HEK293 (cell line): Measurements from ENCODE around the gene PRSS53.

Experiments
- ATF2 ChIP-seq: fragments of 450-650 bp; formaldehyde crosslinking; IDR thresholded peaks from 2 replicates; pipeline ENCODE4 v1.5.1; 2016; ENCODE audit warnings: missing biosample characterization, missing genetic modification characterization, low read depth
- ELK4 ChIP-seq: IDR thresholded peaks from 2 replicates; pipeline ENCODE4 v1.6.1; 2011; ENCODE audit warnings: mild to moderate bottlenecking, low read depth, low read length, borderline replicate concordance
- KLF16 ChIP-seq: fragments of 450-650 bp; formaldehyde crosslinking; IDR thresholded peaks from 2 replicates; pipeline ENCODE4 v1.5.1; 2017; ENCODE audit warnings: missing biosample characterization, missing genetic modification characterization
- SP2 ChIP-seq: fragments of 450-650 bp; formaldehyde crosslinking; IDR thresholded peaks from 2 replicates; pipeline ENCODE4 v1.5.1; 2016; ENCODE audit warnings: missing biosample characterization, missing genetic modification characterization
- ZNF341 ChIP-seq: fragments of 450-650 bp; formaldehyde crosslinking; IDR thresholded peaks from 2 replicates; pipeline ENCODE4; 2016; ENCODE audit warnings: low read depth, missing biosample characterization, missing genetic modification characterization
- ZNF530 ChIP-seq: fragments of 450-650 bp; formaldehyde crosslinking; IDR thresholded peaks from 2 replicates; pipeline ENCODE4 v1.5.1; 2016; ENCODE audit warnings: low read depth, missing biosample characterization, missing genetic modification characterization
- ZNF747 ChIP-seq: fragments of 450-650 bp; formaldehyde crosslinking; IDR thresholded peaks from 2 replicates; pipeline ENCODE4 v1.5.1; 2016; ENCODE audit warnings: missing biosample characterization, missing genetic modification characterization
- TF ChIP-seq, protein P1 (sequence below): fragments of 450-650 bp; formaldehyde crosslinking; IDR thresholded peaks from 2 replicates; pipeline ENCODE4 v1.5.1; 2016; ENCODE audit warnings: missing biosample characterization, missing genetic modification characterization

DNA sequence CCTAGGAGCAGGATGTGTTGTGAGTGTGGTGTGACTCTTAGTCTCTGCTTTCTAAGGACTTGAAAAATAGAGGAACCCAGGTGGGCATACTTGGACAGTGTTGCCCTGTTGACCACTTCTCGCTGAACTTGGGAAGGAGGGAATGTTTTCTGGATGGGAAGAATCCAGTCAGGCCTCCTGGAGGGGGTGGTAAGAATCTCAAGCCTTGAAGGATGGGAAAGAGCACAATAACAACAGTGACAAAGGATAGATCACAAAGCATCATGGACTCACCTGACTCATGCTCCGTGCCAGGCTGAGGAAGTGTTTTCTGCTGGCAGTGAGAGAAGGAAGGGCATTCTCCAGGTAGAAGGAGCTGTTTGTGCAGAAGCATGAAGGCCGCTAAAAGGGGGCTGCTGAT, 37.1 kb upstream of the PRSS53 start:
- TF ChIP-seq ZNF341 (tag by site-specific recombination) (no peak), ELK4 (no peak), SP2 (no peak), ZNF747 (no peak), ZNF530 (tag by site-specific recombination) (no peak), KLF16 (tag by site-specific recombination) (no peak), ATF2 (no peak)
- TF ChIP-seq, protein P1, sequence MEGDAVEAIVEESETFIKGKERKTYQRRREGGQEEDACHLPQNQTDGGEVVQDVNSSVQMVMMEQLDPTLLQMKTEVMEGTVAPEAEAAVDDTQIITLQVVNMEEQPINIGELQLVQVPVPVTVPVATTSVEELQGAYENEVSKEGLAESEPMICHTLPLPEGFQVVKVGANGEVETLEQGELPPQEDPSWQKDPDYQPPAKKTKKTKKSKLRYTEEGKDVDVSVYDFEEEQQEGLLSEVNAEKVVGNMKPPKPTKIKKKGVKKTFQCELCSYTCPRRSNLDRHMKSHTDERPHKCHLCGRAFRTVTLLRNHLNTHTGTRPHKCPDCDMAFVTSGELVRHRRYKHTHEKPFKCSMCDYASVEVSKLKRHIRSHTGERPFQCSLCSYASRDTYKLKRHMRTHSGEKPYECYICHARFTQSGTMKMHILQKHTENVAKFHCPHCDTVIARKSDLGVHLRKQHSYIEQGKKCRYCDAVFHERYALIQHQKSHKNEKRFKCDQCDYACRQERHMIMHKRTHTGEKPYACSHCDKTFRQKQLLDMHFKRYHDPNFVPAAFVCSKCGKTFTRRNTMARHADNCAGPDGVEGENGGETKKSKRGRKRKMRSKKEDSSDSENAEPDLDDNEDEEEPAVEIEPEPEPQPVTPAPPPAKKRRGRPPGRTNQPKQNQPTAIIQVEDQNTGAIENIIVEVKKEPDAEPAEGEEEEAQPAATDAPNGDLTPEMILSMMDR (tag by site-specific recombination): no peak
